HUES48 (cell line): ENCODE results near the gene PGAP6.
"Not testable (repeated sequence)": the region's sequence is repeated elsewhere in the genome, so short reads cannot be mapped to it uniquely, and the experiment has no call there.

Experiments used
- H3K27ac ChIP-seq: one replicate; pipeline ENCODE4 v1.7.0; 2013; ENCODE audit warnings: low read depth, low read length, inconsistent platforms
- H3K27me3 ChIP-seq: 2 replicates; pipeline ENCODE4 v1.6.1; 2013; ENCODE audit warnings: mild to moderate bottlenecking, low read length; ENCODE audit not compliant: control insufficient read depth, insufficient read depth
- H3K36me3 ChIP-seq: 2 replicates; pipeline ENCODE4 v1.6.1; 2013; ENCODE audit warnings: low read length; ENCODE audit not compliant: control insufficient read depth, insufficient read depth
- H3K4me1 ChIP-seq: 2 replicates; pipeline ENCODE4 v1.6.1; 2013; ENCODE audit warnings: mild to moderate bottlenecking, low read length; ENCODE audit not compliant: control insufficient read depth, insufficient read depth
- H3K4me3 ChIP-seq: 2 replicates; pipeline ENCODE4 v1.5.1; 2013; ENCODE audit warnings: mild to moderate bottlenecking, low read depth, low read length
- H3K9ac ChIP-seq: 2 replicates; pipeline ENCODE4 v1.6.1; 2013; ENCODE audit warnings: mild to moderate bottlenecking, low read depth, low read length, moderate library complexity
- H3K9me3 ChIP-seq: 2 replicates; pipeline ENCODE4 v1.6.1; 2013; ENCODE audit warnings: low read length; ENCODE audit not compliant: control insufficient read depth, insufficient read depth

PGAP6 gene

GRCh38 chr16:381789-382717, at the start of gene PGAP6:
TSS of gene PGAP6 (minus strand) at chr16:381978. CDS start at chr16:381821, 157 bp downstream.
- Histone ChIP-seq H3K27me3 (no peaks in the 10 kb centered on the region), H3K27ac (peak within 1 kb of the TSS; percentile 92), H3K9ac (peak within 1 kb of the TSS; percentile 56; the same call in 1 of the 2 replicates), H3K36me3 (peaks cover 11% of the 10 kb centered on the region), H3K4me3 (peak within 1 kb of the TSS; percentile 84), H3K9me3 (no peaks in the 10 kb centered on the region), H3K4me1 (peaks cover 22% of the 10 kb centered on the region)

- Histone ChIP-seq H3K27me3 (peaks cover 14% of the 10 kb centered on the region; the same call in 1 of the 2 replicates), H3K27ac (no peak overlapping the region), H3K36me3 (0 out of 2 replicates have a peak, but pooled peaks cover 13% of the 10 kb centered on the region), H3K9me3 (no peaks in the 10 kb centered on the region), H3K4me1 (peaks cover 8% of the 10 kb centered on the region), H3K4me3 (no peak overlapping the region), H3K9ac (no peak overlapping the region)
These were observed 49.1 kb upstream of the PGAP6 start for GRCh38 chr16:430904-431303.

- Histone ChIP-seq H3K9me3 (no peaks in the 10 kb centered on the region), H3K4me1 (peaks cover 8% of the 10 kb centered on the region), H3K27ac (no peak overlapping the region), H3K36me3 (0 out of 2 replicates have a peak, but pooled peaks cover 11% of the 10 kb centered on the region), H3K4me3 (peak overlapping the region; percentile 85), H3K9ac (no peak overlapping the region), H3K27me3 (peaks cover 33% of the 10 kb centered on the region)
These were observed 45.5 kb upstream of the PGAP6 start for GRCh38 chr16:427250-427649.

GRCh38 chr16:426906-427249, 45.1 kb upstream of the PGAP6 start:
- H3K9ac ChIP-seq: 0 out of 2 replicates have a peak overlapping the region, but pooled peaks have one; percentile 35
- no peak overlapping the region for H3K27ac ChIP-seq
- peak overlapping the region; percentile 85 for H3K4me3 ChIP-seq
- 0 out of 2 replicates have a peak, but pooled peaks cover 11% of the 10 kb centered on the region for H3K36me3 ChIP-seq
- H3K4me1 ChIP-seq: peaks cover 8% of the 10 kb centered on the region
- no peaks in the 10 kb centered on the region for H3K9me3 ChIP-seq
- H3K27me3 ChIP-seq: peaks cover 33% of the 10 kb centered on the region

GRCh38 chr16:426115-426905, 44.5 kb upstream of the PGAP6 start:
- Histone ChIP-seq H3K9me3 (no peaks in the 10 kb centered on the region), H3K4me3 (peak overlapping the region; percentile 85), H3K27ac (no peak overlapping the region), H3K4me1 (peaks cover 8% of the 10 kb centered on the region), H3K36me3 (0 out of 2 replicates have a peak, but pooled peaks cover 11% of the 10 kb centered on the region), H3K27me3 (peaks cover 33% of the 10 kb centered on the region), H3K9ac (peak overlapping the region; percentile 35; the same call in 1 of the 2 replicates)

GRCh38 chr16:425740-426114, 43.9 kb upstream of the PGAP6 start:
- Histone ChIP-seq H3K36me3 (0 out of 2 replicates have a peak, but pooled peaks cover 11% of the 10 kb centered on the region), H3K4me3 (peak overlapping the region; percentile 85; the same call in 1 of the 2 replicates), H3K9me3 (no peaks in the 10 kb centered on the region), H3K4me1 (peaks cover 8% of the 10 kb centered on the region), H3K27ac (no peak overlapping the region), H3K27me3 (peaks cover 33% of the 10 kb centered on the region), H3K9ac (peak overlapping the region; percentile 35; the same call in 1 of the 2 replicates)

- Histone ChIP-seq H3K36me3 (0 out of 2 replicates have a peak, but pooled peaks cover 7% of the 10 kb centered on the region), H3K27ac (no peak within 1 kb of the TSS), H3K27me3 (peaks cover 33% of the 10 kb centered on the region)
These were observed 43.4 kb upstream of the PGAP6 start, which contains the start of gene RAB11FIP3 for GRCh38 chr16:425082-425718. TSS of gene RAB11FIP3 (plus strand) at chr16:425649. CDS start at chr16:426007, 358 bp downstream.

GRCh38 chr16:424623-425081, 42.9 kb upstream of the PGAP6 start:
- Histone ChIP-seq H3K9me3 (no peaks in the 10 kb centered on the region), H3K4me3 (peak overlapping the region; percentile 85), H3K4me1 (peaks cover 8% of the 10 kb centered on the region), H3K36me3 (0 out of 2 replicates have a peak, but pooled peaks cover 7% of the 10 kb centered on the region), H3K27ac (no peak overlapping the region), H3K27me3 (peaks cover 33% of the 10 kb centered on the region), H3K9ac (no peak overlapping the region)

More at GRCh38 chr16:425082-425718, 43.4 kb upstream of the PGAP6 start, which contains the start of gene RAB11FIP3:
- peaks cover 8% of the 10 kb centered on the region for H3K4me1 ChIP-seq
- peak within 1 kb of the TSS; percentile 35; the same call in 1 of the 2 replicates for H3K9ac ChIP-seq
- H3K4me3 ChIP-seq: peak within 1 kb of the TSS; percentile 85
- no peaks in the 10 kb centered on the region for H3K9me3 ChIP-seq

GRCh38 chr16:424033-424622, 42.4 kb upstream of the PGAP6 start:
- no peak overlapping the region for H3K9ac ChIP-seq
- no peak overlapping the region; the same call in 1 of the 2 replicates for H3K4me3 ChIP-seq
- no peak overlapping the region for H3K27ac ChIP-seq

GRCh38 chr16:422179-422578, 40.4 kb upstream of the PGAP6 start:
- not testable (repeated sequence) for H3K9me3 ChIP-seq, H3K27ac ChIP-seq, H3K36me3 ChIP-seq, H3K9ac ChIP-seq, H3K4me3 ChIP-seq, H3K4me1 ChIP-seq
- peaks cover 30% of the 10 kb centered on the region for H3K27me3 ChIP-seq

More at GRCh38 chr16:424033-424622, 42.4 kb upstream of the PGAP6 start:
- peaks cover 33% of the 10 kb centered on the region for H3K27me3 ChIP-seq
- H3K4me1 ChIP-seq: peaks cover 8% of the 10 kb centered on the region
- no peaks in the 10 kb centered on the region for H3K9me3 ChIP-seq
- 0 out of 2 replicates have a peak, but pooled peaks cover 5% of the 10 kb centered on the region for H3K36me3 ChIP-seq
